Right atrium auricular region (tissue), 2 donors: ENCODE results near the gene PDLIM7. TPM values are rescaled to one million over a fixed set of nuclear protein-coding genes. Genes with fewer than 3 reads are reported as not detected.

ENCODE experiments used
- DNase-seq: peaks from one replicate; pipeline ENCODE4 v3.0.0-alpha.2; 2019; ENCODE audit warnings: low spot score
- H3K27ac ChIP-seq, 2 donors: fragments of 200-600 bp; sonication (generic); 1 replicate in 1 of 2; 2 replicates in 1 of 2; pipeline ENCODE4 v1.5.1; 2016 to 2019
- H3K27me3 ChIP-seq, 2 donors: fragments of 200-600 bp; sonication (generic); one replicate each; pipeline versions ENCODE4 v1.5.1 to v1.6.0; 2017 to 2019
- H3K36me3 ChIP-seq: fragments of 200-600 bp; sonication (generic); one replicate; pipeline ENCODE4 v1.5.1; 2016
- H3K4me1 ChIP-seq, 2 donors: fragments of 200-600 bp; sonication (generic); one replicate each; pipeline versions ENCODE4 v1.5.1 to v1.6.0; 2017 to 2019
- H3K4me3 ChIP-seq, 2 donors: fragments of 200-600 bp; sonication (generic); 1 replicate in 1 of 2; 2 replicates in 1 of 2; pipeline ENCODE4 v1.5.1; 2017 to 2019; ENCODE audit warnings: mild to moderate bottlenecking in 1 of 2, moderate library complexity in 1 of 2
- H3K9me3 ChIP-seq, 2 donors: fragments of 200-600 bp; sonication (generic); one replicate each; pipeline ENCODE4 v1.5.1; 2019
- total RNA-seq, 2 donors: library from RNA; depleted of rRNA; stranded (reverse); fragments of >200 nt; gene quantifications; one replicate each; pipeline ENCODE4 v1.1.0, GENCODE V29; 2016
- TF ChIP-seq, protein P1 (sequence below), 2 donors: fragments of 200-600 bp; sonication (generic); IDR thresholded peaks; one replicate each; pipeline ENCODE4 v1.5.1; 2019; ENCODE audit warnings: antibody characterized with exemption in 2 of 2

PDLIM7 gene
- total RNA-seq, 2 donors from 2014 or later: 45.8 to 56.0 TPM

DNA sequence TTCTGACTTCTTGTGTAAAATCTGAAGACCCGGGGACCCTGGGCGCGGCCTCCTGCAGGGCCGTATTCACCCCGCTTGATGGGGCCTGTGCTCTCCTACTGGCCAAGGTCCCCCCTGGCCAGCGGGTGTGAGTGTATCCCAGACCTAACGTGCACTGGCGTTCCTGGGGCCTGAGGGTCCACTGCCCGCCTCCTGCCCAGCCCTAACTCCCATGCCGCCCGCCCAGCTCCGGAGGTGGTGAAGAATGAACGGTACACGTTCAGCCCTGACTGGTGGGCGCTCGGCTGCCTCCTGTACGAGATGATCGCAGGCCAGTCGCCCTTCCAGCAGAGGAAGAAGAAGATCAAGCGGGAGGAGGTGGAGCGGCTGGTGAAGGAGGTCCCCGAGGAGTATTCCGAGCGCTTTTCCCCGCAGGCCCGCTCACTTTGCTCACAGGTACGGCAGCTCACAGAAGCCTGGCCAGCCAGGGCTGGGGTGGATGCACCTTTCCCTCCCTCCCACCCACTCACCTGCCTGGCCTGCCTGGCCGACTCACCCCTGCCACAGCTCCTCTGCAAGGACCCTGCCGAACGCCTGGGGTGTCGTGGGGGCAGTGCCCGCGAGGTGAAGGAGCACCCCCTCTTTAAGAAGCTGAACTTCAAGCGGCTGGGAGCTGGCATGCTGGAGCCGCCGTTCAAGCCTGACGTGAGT, 61.4 kb downstream of the PDLIM7 start:
- H3K27ac ChIP-seq: no peak overlapping the region
- no peaks in the 10 kb centered on the region for H3K9me3 ChIP-seq
- TF ChIP-seq, protein P1, sequence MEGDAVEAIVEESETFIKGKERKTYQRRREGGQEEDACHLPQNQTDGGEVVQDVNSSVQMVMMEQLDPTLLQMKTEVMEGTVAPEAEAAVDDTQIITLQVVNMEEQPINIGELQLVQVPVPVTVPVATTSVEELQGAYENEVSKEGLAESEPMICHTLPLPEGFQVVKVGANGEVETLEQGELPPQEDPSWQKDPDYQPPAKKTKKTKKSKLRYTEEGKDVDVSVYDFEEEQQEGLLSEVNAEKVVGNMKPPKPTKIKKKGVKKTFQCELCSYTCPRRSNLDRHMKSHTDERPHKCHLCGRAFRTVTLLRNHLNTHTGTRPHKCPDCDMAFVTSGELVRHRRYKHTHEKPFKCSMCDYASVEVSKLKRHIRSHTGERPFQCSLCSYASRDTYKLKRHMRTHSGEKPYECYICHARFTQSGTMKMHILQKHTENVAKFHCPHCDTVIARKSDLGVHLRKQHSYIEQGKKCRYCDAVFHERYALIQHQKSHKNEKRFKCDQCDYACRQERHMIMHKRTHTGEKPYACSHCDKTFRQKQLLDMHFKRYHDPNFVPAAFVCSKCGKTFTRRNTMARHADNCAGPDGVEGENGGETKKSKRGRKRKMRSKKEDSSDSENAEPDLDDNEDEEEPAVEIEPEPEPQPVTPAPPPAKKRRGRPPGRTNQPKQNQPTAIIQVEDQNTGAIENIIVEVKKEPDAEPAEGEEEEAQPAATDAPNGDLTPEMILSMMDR (IDR thresholded peaks at IDR 0.05): no peak
- no peak overlapping the region for H3K4me3 ChIP-seq
- no peaks in the 10 kb centered on the region for H3K27me3 ChIP-seq
- H3K36me3 ChIP-seq: peaks cover 70% of the 10 kb centered on the region
- peaks cover 0 to 7% of the 10 kb centered on the region in 2 donors for H3K4me1 ChIP-seq
- no peak for DNase-seq

DNA sequence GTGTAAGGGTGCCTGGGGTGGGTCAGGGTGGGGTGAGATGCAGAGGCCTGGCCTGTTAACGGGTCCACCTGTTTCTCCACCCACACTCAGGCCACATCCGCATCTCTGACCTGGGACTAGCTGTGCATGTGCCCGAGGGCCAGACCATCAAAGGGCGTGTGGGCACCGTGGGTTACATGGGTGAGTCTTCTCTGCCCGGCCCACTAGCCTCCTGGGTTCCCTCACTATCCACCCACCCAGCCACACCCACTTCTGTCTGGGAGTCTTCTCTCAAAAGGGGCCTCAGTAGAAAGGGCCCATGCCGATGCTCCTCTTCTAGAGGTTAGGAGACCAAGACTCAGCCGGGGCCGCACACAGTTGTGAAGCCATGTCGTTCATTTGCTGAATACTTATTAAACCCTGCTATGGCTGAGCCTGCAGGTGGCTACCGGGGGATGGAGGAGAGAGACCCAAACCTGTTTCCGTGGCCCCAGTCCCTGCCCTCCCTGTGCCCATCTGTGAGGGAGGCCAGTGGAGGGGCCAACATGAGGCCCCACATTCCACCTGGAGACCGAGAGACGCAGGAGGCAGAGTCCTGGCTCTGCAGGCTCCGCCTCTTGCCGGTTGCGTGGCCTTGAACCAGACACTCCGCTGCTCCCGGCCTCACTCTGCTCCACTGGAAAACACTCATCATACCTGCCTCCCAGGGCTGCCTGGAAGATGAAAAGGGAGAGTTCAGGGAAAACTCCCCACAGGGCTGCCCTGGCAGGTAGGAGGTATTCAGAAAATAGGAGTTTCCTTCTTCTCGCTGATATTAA, 62.3 kb downstream of the PDLIM7 start:
- Histone ChIP-seq H3K4me1 (peaks cover 0 to 7% of the 10 kb centered on the region in 2 donors), H3K4me3 (no peak overlapping the region), H3K36me3 (peaks cover 64% of the 10 kb centered on the region), H3K9me3 (no peaks in the 10 kb centered on the region), H3K27me3 (no peaks in the 10 kb centered on the region), H3K27ac (no peak overlapping the region)
- TF ChIP-seq, protein P1 (IDR thresholded peaks at IDR 0.05): no peak
- no peak for DNase-seq

DNA sequence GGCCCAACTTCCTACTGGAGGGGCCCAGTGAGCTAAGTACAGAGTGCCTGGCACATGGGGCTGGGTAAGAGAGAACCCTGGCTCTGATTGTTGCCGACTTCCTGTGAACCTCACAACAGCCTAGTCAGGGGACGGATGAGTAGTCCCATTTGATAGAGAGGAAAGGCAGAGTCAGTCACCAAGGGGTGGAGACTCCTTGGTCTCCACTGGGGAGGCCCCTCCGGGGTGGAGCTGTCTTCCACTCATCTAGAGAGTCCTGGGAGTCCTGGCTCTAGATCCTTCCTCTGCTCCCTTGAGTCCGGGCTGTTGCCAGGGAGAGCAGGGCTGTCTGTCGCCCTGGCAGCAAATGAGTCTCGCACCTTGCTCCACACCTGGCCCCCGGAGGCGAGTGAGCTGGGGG, 63.0 kb downstream of the PDLIM7 start:
- no peaks in the 10 kb centered on the region for H3K9me3 ChIP-seq
- DNase-seq: no peak
- peaks cover 64% of the 10 kb centered on the region for H3K36me3 ChIP-seq
- peaks cover 0 to 7% of the 10 kb centered on the region in 2 donors for H3K4me1 ChIP-seq
- H3K4me3 ChIP-seq: no peak overlapping the region
- H3K27me3 ChIP-seq: no peaks in the 10 kb centered on the region
- H3K27ac ChIP-seq: no peak overlapping the region
- TF ChIP-seq, protein P1 (IDR thresholded peaks at IDR 0.05): no peak

- H3K36me3 ChIP-seq: peaks cover 64% of the 10 kb centered on the region
- TF ChIP-seq, protein P1 (IDR thresholded peaks at IDR 0.05): no peak
- H3K9me3 ChIP-seq: no peaks in the 10 kb centered on the region
- H3K27ac ChIP-seq: no peak overlapping the region
- peaks cover 0 to 11% of the 10 kb centered on the region in 2 donors for H3K4me1 ChIP-seq
- no peaks in the 10 kb centered on the region for H3K27me3 ChIP-seq
- H3K4me3 ChIP-seq: no peak overlapping the region
- DNase-seq: no peak
Measured at GRCh38 chr5:177433658-177434217, 63.7 kb downstream of the PDLIM7 start.

Other genes starting within 250 kb of the PDLIM7 start
- 10 to 100 TPM; 14.8 to 14.9 TPM for gene RAB24, start 193.9 kb downstream of the PDLIM7 start, total RNA-seq
- gene PRELID1, start 193.8 kb downstream of the PDLIM7 start, total RNA-seq: 10 to 100 TPM; 26.7 to 44.3 TPM
- 1 to 10 TPM; 1.6 to 1.8 TPM for gene MXD3, start 185.7 kb downstream of the PDLIM7 start, total RNA-seq
- 100 to 1,000 TPM; 128 to 134 TPM for gene LMAN2, start 145.9 kb downstream of the PDLIM7 start, total RNA-seq
- gene RGS14, start 139.7 kb downstream of the PDLIM7 start, total RNA-seq: 1 to 10 TPM; 3.1 to 6.8 TPM
- not detected for gene SLC34A1, start 113.2 kb downstream of the PDLIM7 start, total RNA-seq
- not detected for gene PFN3, start 96.9 kb downstream of the PDLIM7 start, total RNA-seq
- under 1 TPM in 1 of 2 donors, not detected in 1; 0.43 TPM for gene F12, start 88.0 kb downstream of the PDLIM7 start, total RNA-seq
- gene GRK6, start 70.9 kb downstream of the PDLIM7 start, total RNA-seq: 10 to 100 TPM in 1 of 2 donors, 1 to 10 TPM in 1; 9.9 to 14.1 TPM
- 1 to 10 TPM in 1 of 2 donors, under 1 TPM in 1; 0.90 to 1.1 TPM for gene PRR7, start 50.8 kb downstream of the PDLIM7 start, total RNA-seq
- 10 to 100 TPM; 25.0 to 47.2 TPM for gene DBN1, start 24.0 kb downstream of the PDLIM7 start, total RNA-seq
- gene DOK3, start 12.2 kb upstream of the PDLIM7 start, total RNA-seq: 1 to 10 TPM; 1.6 to 2.6 TPM
- 10 to 100 TPM; 40.9 to 45.5 TPM for gene DDX41, start 19.4 kb upstream of the PDLIM7 start, total RNA-seq
- gene FAM193B, start 57.0 kb upstream of the PDLIM7 start, total RNA-seq: 10 to 100 TPM in 1 of 2 donors, 1 to 10 TPM in 1; 9.8 to 20.7 TPM
- 10 to 100 TPM; 49.6 to 63.8 TPM for gene TMED9, start 94.6 kb upstream of the PDLIM7 start, total RNA-seq
- 10 to 100 TPM; 12.2 to 21.3 TPM for gene B4GALT7, start 102.5 kb upstream of the PDLIM7 start, total RNA-seq